IPS-20b (cell line): ENCODE measurements around the gene SCN10A.

ENCODE experiments used
- H3K27ac ChIP-seq: one replicate; pipeline ENCODE4 v1.5.1; 2013; ENCODE audit warnings: low read length
- H3K27me3 ChIP-seq: 2 replicates; pipeline ENCODE4 v1.6.1; 2013; ENCODE audit warnings: mild to moderate bottlenecking, low read length, inconsistent platforms; ENCODE audit not compliant: insufficient read depth
- H3K36me3 ChIP-seq: 2 replicates; pipeline ENCODE4 v1.6.1; 2013; ENCODE audit warnings: low read depth, mild to moderate bottlenecking, inconsistent platforms, low read length, moderate library complexity; ENCODE audit not compliant: insufficient read depth
- H3K4me1 ChIP-seq: 2 replicates; pipeline ENCODE4 v1.6.1; 2013; ENCODE audit warnings: mild to moderate bottlenecking, control low read depth, inconsistent platforms, low read length, moderate library complexity; ENCODE audit not compliant: insufficient read depth
- H3K4me3 ChIP-seq: 2 replicates; pipeline ENCODE4 v1.5.1; 2013; ENCODE audit warnings: mild to moderate bottlenecking, low read length, inconsistent platforms
- H3K9ac ChIP-seq: 2 replicates; pipeline ENCODE4 v1.6.1; 2013; ENCODE audit warnings: low read depth, mild to moderate bottlenecking, inconsistent platforms, low read length, moderate library complexity
- H3K9me3 ChIP-seq: 2 replicates; pipeline ENCODE4 v1.6.1; 2013; ENCODE audit warnings: mild to moderate bottlenecking, low read depth, low read length, inconsistent platforms; ENCODE audit not compliant: insufficient read depth

SCN10A gene

GRCh38 chr3:38717355-38718240, 98.4 kb downstream of the SCN10A start:
- Histone ChIP-seq H3K27me3 (peaks cover 5% of the 10 kb centered on the region; the same call in 1 of the 2 replicates), H3K27ac (no peak overlapping the region), H3K4me3 (no peak overlapping the region), H3K9me3 (no peaks in the 10 kb centered on the region), H3K9ac (no peak overlapping the region), H3K4me1 (peaks cover 3% of the 10 kb centered on the region; the same call in 1 of the 2 replicates), H3K36me3 (no peaks in the 10 kb centered on the region)

GRCh38 chr3:38713121-38713520, 102.9 kb downstream of the SCN10A start:
- Histone ChIP-seq H3K9ac (no peak overlapping the region), H3K27me3 (peaks cover 5% of the 10 kb centered on the region; the same call in 1 of the 2 replicates)

GRCh38 chr3:38711321-38711720, 104.7 kb downstream of the SCN10A start:
- Histone ChIP-seq H3K9me3 (no peaks in the 10 kb centered on the region), H3K27ac (no peak overlapping the region), H3K9ac (no peak overlapping the region), H3K4me1 (no peaks in the 10 kb centered on the region), H3K27me3 (no peaks in the 10 kb centered on the region), H3K36me3 (no peaks in the 10 kb centered on the region), H3K4me3 (no peak overlapping the region)

More at GRCh38 chr3:38713121-38713520, 102.9 kb downstream of the SCN10A start:
- H3K4me3 ChIP-seq: no peak overlapping the region
- no peaks in the 10 kb centered on the region for H3K36me3 ChIP-seq
- H3K4me1 ChIP-seq: no peaks in the 10 kb centered on the region
- H3K9me3 ChIP-seq: no peaks in the 10 kb centered on the region
- H3K27ac ChIP-seq: no peak overlapping the region

GRCh38 chr3:38707730-38708129, 108.3 kb downstream of the SCN10A start:
- no peaks in the 10 kb centered on the region for H3K9me3 ChIP-seq
- H3K4me1 ChIP-seq: 0 out of 2 replicates have a peak, but pooled peaks cover 3% of the 10 kb centered on the region
- no peaks in the 10 kb centered on the region; the same call in 1 of the 2 replicates for H3K27me3 ChIP-seq
- H3K9ac ChIP-seq: no peak overlapping the region
- no peaks in the 10 kb centered on the region for H3K36me3 ChIP-seq
- no peak overlapping the region for H3K27ac ChIP-seq
- no peak overlapping the region for H3K4me3 ChIP-seq

- Histone ChIP-seq H3K9ac (no peak overlapping the region), H3K4me1 (0 out of 2 replicates have a peak, but pooled peaks cover 3% of the 10 kb centered on the region), H3K27me3 (no peaks in the 10 kb centered on the region; the same call in 1 of the 2 replicates), H3K27ac (no peak overlapping the region), H3K9me3 (no peaks in the 10 kb centered on the region), H3K4me3 (no peak overlapping the region), H3K36me3 (no peaks in the 10 kb centered on the region)
Observed at GRCh38 chr3:38706961-38707360, 109.1 kb downstream of the SCN10A start.

- no peaks in the 10 kb centered on the region for H3K36me3 ChIP-seq
- H3K9ac ChIP-seq: no peak overlapping the region
- 0 out of 2 replicates have a peak, but pooled peaks cover 3% of the 10 kb centered on the region for H3K4me1 ChIP-seq
- no peak overlapping the region for H3K27ac ChIP-seq
- no peaks in the 10 kb centered on the region; the same call in 1 of the 2 replicates for H3K27me3 ChIP-seq
- H3K9me3 ChIP-seq: no peaks in the 10 kb centered on the region
- no peak overlapping the region for H3K4me3 ChIP-seq
Observed at GRCh38 chr3:38702231-38702630, 113.8 kb downstream of the SCN10A start.

- no peaks in the 10 kb centered on the region for H3K27me3 ChIP-seq
- H3K4me1 ChIP-seq: no peaks in the 10 kb centered on the region
Observed at GRCh38 chr3:38698760-38699159, 117.3 kb downstream of the SCN10A start.

GRCh38 chr3:38698061-38698460, 118.0 kb downstream of the SCN10A start:
- no peaks in the 10 kb centered on the region for H3K4me1 ChIP-seq
- H3K27ac ChIP-seq: no peak overlapping the region
- H3K36me3 ChIP-seq: no peaks in the 10 kb centered on the region
- H3K9me3 ChIP-seq: no peaks in the 10 kb centered on the region
- H3K9ac ChIP-seq: no peak overlapping the region
- no peak overlapping the region for H3K4me3 ChIP-seq
- H3K27me3 ChIP-seq: no peaks in the 10 kb centered on the region

More at GRCh38 chr3:38698760-38699159, 117.3 kb downstream of the SCN10A start:
- Histone ChIP-seq H3K9me3 (no peaks in the 10 kb centered on the region), H3K27ac (no peak overlapping the region), H3K36me3 (no peaks in the 10 kb centered on the region), H3K4me3 (no peak overlapping the region), H3K9ac (no peak overlapping the region)

- Histone ChIP-seq H3K9ac (no peak overlapping the region), H3K36me3 (no peaks in the 10 kb centered on the region), H3K4me1 (no peaks in the 10 kb centered on the region), H3K4me3 (no peak overlapping the region), H3K9me3 (no peaks in the 10 kb centered on the region), H3K27me3 (no peaks in the 10 kb centered on the region), H3K27ac (no peak overlapping the region)
Observed at GRCh38 chr3:38696034-38696433, 120.0 kb downstream of the SCN10A start.

GRCh38 chr3:38690185-38690584, 125.8 kb downstream of the SCN10A start:
- H3K4me3 ChIP-seq: no peak overlapping the region
- H3K27ac ChIP-seq: no peak overlapping the region
- no peaks in the 10 kb centered on the region for H3K4me1 ChIP-seq
- no peak overlapping the region for H3K9ac ChIP-seq
- H3K27me3 ChIP-seq: no peaks in the 10 kb centered on the region
- H3K9me3 ChIP-seq: no peaks in the 10 kb centered on the region
- no peaks in the 10 kb centered on the region for H3K36me3 ChIP-seq

- H3K9ac ChIP-seq: no peak overlapping the region
- H3K4me1 ChIP-seq: no peaks in the 10 kb centered on the region
- no peaks in the 10 kb centered on the region for H3K9me3 ChIP-seq
- no peak overlapping the region for H3K4me3 ChIP-seq
- H3K36me3 ChIP-seq: no peaks in the 10 kb centered on the region
- H3K27me3 ChIP-seq: no peaks in the 10 kb centered on the region
- no peak overlapping the region for H3K27ac ChIP-seq
Observed at GRCh38 chr3:38689774-38690173, 126.2 kb downstream of the SCN10A start.

- Histone ChIP-seq H3K27ac (no peak overlapping the region), H3K4me1 (no peaks in the 10 kb centered on the region), H3K9ac (no peak overlapping the region), H3K36me3 (no peaks in the 10 kb centered on the region), H3K4me3 (no peak overlapping the region), H3K9me3 (no peaks in the 10 kb centered on the region), H3K27me3 (no peaks in the 10 kb centered on the region)
Observed at GRCh38 chr3:38689346-38689745, 126.7 kb downstream of the SCN10A start.
